Adipocyte (in vitro differentiated cells): ENCODE measurements around the gene PNRC2.
"Not testable (repeated sequence)": the region's sequence is repeated elsewhere in the genome, so short reads cannot be mapped to it uniquely, and the experiment has no call there.

Experiments
- DNase-seq: peaks from one replicate; pipeline ENCODE4 v3.0.0-alpha.2; 2015; ENCODE audit warnings: low read depth
- H3K27me3 ChIP-seq: replicated peaks from 2 replicates; pipeline ENCODE4 v1.7.0; 2013; ENCODE audit warnings: mild to moderate bottlenecking, low read length, moderate library complexity; ENCODE audit not compliant: control insufficient read depth, insufficient read depth
- H3K36me3 ChIP-seq: 2 replicates; pipeline ENCODE4 v1.7.0; 2013; ENCODE audit warnings: low read length, mild to moderate bottlenecking, moderate library complexity; ENCODE audit not compliant: control insufficient read depth, insufficient read depth, severe bottlenecking
- H3K4me1 ChIP-seq: 2 replicates; pipeline ENCODE4 v1.7.0; 2013; ENCODE audit warnings: mild to moderate bottlenecking, low read length, moderate library complexity; ENCODE audit not compliant: control insufficient read depth, insufficient read depth
- H3K4me3 ChIP-seq: 2 replicates; pipeline ENCODE4 v1.7.0; 2013; ENCODE audit warnings: mild to moderate bottlenecking, low read length, moderate library complexity
- H3K9ac ChIP-seq: 2 replicates; pipeline ENCODE4 v1.7.0; 2013; ENCODE audit warnings: mild to moderate bottlenecking, low read length, moderate library complexity
- H3K9me3 ChIP-seq: 2 replicates; pipeline ENCODE4 v1.7.0; 2013; ENCODE audit warnings: mild to moderate bottlenecking, low read length, moderate library complexity; ENCODE audit not compliant: control insufficient read depth

Gene PNRC2

GRCh38 chr1:23957096-23957495, 2.5 kb upstream of the PNRC2 start:
- no peak for DNase-seq
- Histone ChIP-seq H3K36me3 (peaks cover 12% of the 10 kb centered on the region), H3K9me3 (no peaks in the 10 kb centered on the region), H3K9ac (no peak overlapping the region), H3K4me3 (no peak overlapping the region), H3K4me1 (peaks cover 20% of the 10 kb centered on the region), H3K27me3 (no peaks in the 10 kb centered on the region)

GRCh38 chr1:23958040-23958809, 1.4 kb upstream of the PNRC2 start:
- H3K9me3 ChIP-seq, DNase-seq, H3K27me3 ChIP-seq: not testable (repeated sequence)
- peaks cover 20% of the 10 kb centered on the region for H3K36me3 ChIP-seq
- H3K4me1 ChIP-seq = peaks cover 21% of the 10 kb centered on the region
- H3K9ac ChIP-seq = peak overlapping the region; percentile 98
- peak overlapping the region; percentile 96 for H3K4me3 ChIP-seq

GRCh38 chr1:23958810-23959460, 693 bp upstream of the PNRC2 start:
- peak overlapping the region; percentile 96 for H3K4me3 ChIP-seq

GRCh38 chr1:23960291-23961020, 828 bp downstream of the PNRC2 start:
- Histone ChIP-seq H3K36me3 (peaks cover 36% of the 10 kb centered on the region), H3K9me3 (no peaks in the 10 kb centered on the region), H3K4me3 (peak overlapping the region; percentile 96), H3K9ac (peak overlapping the region; percentile 98), H3K27me3 (no peaks in the 10 kb centered on the region), H3K4me1 (peaks cover 40% of the 10 kb centered on the region)
- peak; percentile 78 for DNase-seq

More at GRCh38 chr1:23958810-23959460, 693 bp upstream of the PNRC2 start:
- no peaks in the 10 kb centered on the region for H3K9me3 ChIP-seq
- H3K36me3 ChIP-seq = peaks cover 27% of the 10 kb centered on the region
- peak; percentile 87 for DNase-seq
- peak overlapping the region; percentile 98 for H3K9ac ChIP-seq
- H3K4me1 ChIP-seq = peaks cover 28% of the 10 kb centered on the region
- H3K27me3 ChIP-seq = no peaks in the 10 kb centered on the region

GRCh38 chr1:23963617-23964234, 4.1 kb downstream of the PNRC2 start:
- Histone ChIP-seq H3K4me3 (no peak overlapping the region), H3K27me3 (no peaks in the 10 kb centered on the region), H3K9me3 (no peaks in the 10 kb centered on the region), H3K36me3 (peaks cover 68% of the 10 kb centered on the region), H3K4me1 (peaks cover 34% of the 10 kb centered on the region), H3K9ac (peak overlapping the region; percentile 40)
- no peak for DNase-seq

- no peak for DNase-seq
- Histone ChIP-seq H3K4me3 (no peak overlapping the region), H3K27me3 (no peaks in the 10 kb centered on the region), H3K9me3 (no peaks in the 10 kb centered on the region), H3K36me3 (peaks cover 73% of the 10 kb centered on the region), H3K9ac (peak overlapping the region; percentile 40), H3K4me1 (peaks cover 32% of the 10 kb centered on the region)
These were observed 4.6 kb downstream of the PNRC2 start for GRCh38 chr1:23964235-23964668.

- no peaks in the 10 kb centered on the region for H3K9me3 ChIP-seq
- DNase-seq = peak; percentile 69
- H3K27me3 ChIP-seq = no peaks in the 10 kb centered on the region
- H3K4me1 ChIP-seq = peaks cover 32% of the 10 kb centered on the region
- H3K36me3 ChIP-seq = peaks cover 81% of the 10 kb centered on the region
- no peak overlapping the region for H3K4me3 ChIP-seq
- H3K9ac ChIP-seq = peak overlapping the region; percentile 40
These were observed 5.4 kb downstream of the PNRC2 start for GRCh38 chr1:23964790-23965740.

GRCh38 chr1:23966973-23967493, 7.4 kb downstream of the PNRC2 start:
- Histone ChIP-seq H3K9ac (no peak overlapping the region), H3K9me3 (no peaks in the 10 kb centered on the region), H3K36me3 (peaks cover 88% of the 10 kb centered on the region)

GRCh38 chr1:23967871-23968270, 8.2 kb downstream of the PNRC2 start:
- H3K27me3 ChIP-seq = no peaks in the 10 kb centered on the region
- no peaks in the 10 kb centered on the region for H3K9me3 ChIP-seq
- H3K4me3 ChIP-seq = no peak overlapping the region
- no peak for DNase-seq
- peaks cover 26% of the 10 kb centered on the region for H3K4me1 ChIP-seq
- H3K36me3 ChIP-seq = peaks cover 85% of the 10 kb centered on the region
- H3K9ac ChIP-seq = no peak overlapping the region

More at GRCh38 chr1:23966973-23967493, 7.4 kb downstream of the PNRC2 start:
- Histone ChIP-seq H3K27me3 (no peaks in the 10 kb centered on the region), H3K4me3 (no peak overlapping the region), H3K4me1 (peaks cover 26% of the 10 kb centered on the region)
- DNase-seq = no peak
